Measurements from ENCODE around the gene DCAF4L1. TPM values are rescaled to one million over a fixed set of nuclear protein-coding genes. Genes with fewer than 3 reads are reported as not detected.

DCAF4L1 gene, protein sequence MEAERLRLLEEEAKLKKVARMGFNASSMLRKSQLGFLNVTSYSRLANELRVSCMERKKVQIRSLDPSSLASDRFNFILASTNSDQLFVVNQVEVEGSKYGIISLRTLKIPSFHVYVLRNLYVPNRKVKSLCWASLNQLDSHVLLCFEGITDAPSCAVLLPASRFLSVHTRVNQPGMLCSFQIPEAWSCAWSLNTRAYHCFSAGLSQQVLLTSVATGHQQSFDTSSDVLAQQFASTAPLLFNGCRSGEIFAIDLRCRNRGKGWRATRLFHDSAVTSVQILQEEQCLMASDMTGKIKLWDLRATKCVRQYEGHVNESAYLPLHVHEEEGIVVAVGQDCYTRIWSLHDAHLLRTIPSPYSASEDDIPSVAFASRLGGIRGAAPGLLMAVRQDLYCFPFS
- 0.21 TPM for total RNA-seq (2013)
- polyA plus RNA-seq = under 1 TPM in 1 of 3 donors, not detected in 2; 0.32 TPM
- under 0.01 and 0.14 TPM in 2 replicates for polyA minus RNA-seq
- total RNA-seq = 0 to 7.8 (median 2.3) reads per million in 11 experiments

GRCh38 chr4:41981456-41981855, at the start of gene DCAF4L1:
Gene DCAF4L1 (plus strand): TSS chr4:41981756. CDS start chr4:41981793, 37 bp downstream.
- no peak within 1 kb of the TSS for H3K4me3 Mint-ChIP-seq
- no peaks in the 10 kb centered on the region for H3K36me3 Mint-ChIP-seq
- DNase-seq = no peak
- H3K36me3 ChIP-seq (replicated peaks in 1 of 2; ENCODE audit: control insufficient read depth in 1 of 2, insufficient read depth in 2 of 2, low read length in 2 of 2) = no peaks in the 10 kb centered on the region
- peaks cover 11 to 13% of the 10 kb centered on the region in 2 donors for H3K4me1 ChIP-seq (ENCODE audit: control insufficient read depth in 1 of 2, insufficient read depth in 2 of 2, low read length in 2 of 2)
- no peak within 1 kb of the TSS for H3K27ac ChIP-seq (ENCODE audit: low read depth in 1 of 2, low read length in 2 of 2)
- H3K27me3 ChIP-seq (ENCODE audit: control insufficient read depth in 2 of 2, insufficient read depth in 2 of 2, low read length in 2 of 2) = no peaks in the 10 kb centered on the region
- TF ChIP-seq, protein P1, sequence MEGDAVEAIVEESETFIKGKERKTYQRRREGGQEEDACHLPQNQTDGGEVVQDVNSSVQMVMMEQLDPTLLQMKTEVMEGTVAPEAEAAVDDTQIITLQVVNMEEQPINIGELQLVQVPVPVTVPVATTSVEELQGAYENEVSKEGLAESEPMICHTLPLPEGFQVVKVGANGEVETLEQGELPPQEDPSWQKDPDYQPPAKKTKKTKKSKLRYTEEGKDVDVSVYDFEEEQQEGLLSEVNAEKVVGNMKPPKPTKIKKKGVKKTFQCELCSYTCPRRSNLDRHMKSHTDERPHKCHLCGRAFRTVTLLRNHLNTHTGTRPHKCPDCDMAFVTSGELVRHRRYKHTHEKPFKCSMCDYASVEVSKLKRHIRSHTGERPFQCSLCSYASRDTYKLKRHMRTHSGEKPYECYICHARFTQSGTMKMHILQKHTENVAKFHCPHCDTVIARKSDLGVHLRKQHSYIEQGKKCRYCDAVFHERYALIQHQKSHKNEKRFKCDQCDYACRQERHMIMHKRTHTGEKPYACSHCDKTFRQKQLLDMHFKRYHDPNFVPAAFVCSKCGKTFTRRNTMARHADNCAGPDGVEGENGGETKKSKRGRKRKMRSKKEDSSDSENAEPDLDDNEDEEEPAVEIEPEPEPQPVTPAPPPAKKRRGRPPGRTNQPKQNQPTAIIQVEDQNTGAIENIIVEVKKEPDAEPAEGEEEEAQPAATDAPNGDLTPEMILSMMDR (IDR thresholded peaks at IDR 0.05) = no peak
- H3K9me3 ChIP-seq (replicated peaks in 1 of 2; ENCODE audit: control insufficient read depth in 1 of 2, insufficient read depth in 1 of 2, low read length in 2 of 2) = peaks cover 4 to 7% of the 10 kb centered on the region in 2 donors
- peak within 1 kb of the TSS in 1 of 7 donors; percentile 21 for H3K27ac Mint-ChIP-seq
- H3K4me3 ChIP-seq (replicated peaks in 1 of 3; ENCODE audit: low read depth in 2 of 3, low read length in 3 of 3) = no peak within 1 kb of the TSS
- H2AFZ ChIP-seq (ENCODE audit: insufficient read depth, low read depth, low read length, poor library complexity, severe bottlenecking) = no peak within 1 kb of the TSS
- 75% methylated on average over 5 of the region's 12 CpGs for WGBS (ENCODE audit: insufficient coverage)
- no peaks in the 10 kb centered on the region for H3K79me2 ChIP-seq (ENCODE audit: insufficient read depth, low read length)
- no peak within 1 kb of the TSS for H3K9ac ChIP-seq (ENCODE audit: insufficient read depth, low read length, poor library complexity, severe bottlenecking)
- peaks cover 0 to 1% (median 0%) of the 10 kb centered on the region in 3 donors for H3K27me3 Mint-ChIP-seq (ENCODE audit: low read depth in 3 of 3)
- H3K4me2 ChIP-seq (replicated peaks; ENCODE audit: extremely low read depth, low read length, poor library complexity, severe bottlenecking) = no peak within 1 kb of the TSS
- peaks cover 0 to 13% (median 2%) of the 10 kb centered on the region in 7 donors for H3K9me3 Mint-ChIP-seq
- H3K4me1 Mint-ChIP-seq = peaks cover 15% of the 10 kb centered on the region
- no peaks in the 10 kb centered on the region for H4K20me1 ChIP-seq (ENCODE audit: insufficient read depth, low read length)
- intact Hi-C loops (cut with micrococcal nuclease) = no loop called here

DNA sequence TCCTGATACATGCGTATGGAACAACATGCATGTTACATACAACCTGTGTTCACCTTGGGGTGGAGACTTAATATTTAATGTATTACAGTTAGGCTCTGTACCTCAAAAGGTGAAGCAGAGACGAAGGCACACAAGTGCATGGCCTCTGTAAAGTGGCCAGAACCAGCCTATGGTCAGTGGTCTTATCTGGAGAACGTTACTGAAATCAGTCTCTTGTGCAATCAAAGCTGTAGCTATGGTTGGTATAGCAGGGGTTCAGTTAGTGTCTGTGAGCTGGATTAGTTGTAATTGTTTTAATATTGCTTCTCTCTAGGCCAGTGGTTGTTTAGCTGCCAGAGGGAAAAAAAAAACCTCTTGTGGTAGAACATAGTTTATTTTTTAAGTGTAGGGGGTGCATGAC, 48.6 kb upstream of the DCAF4L1 start:
- no peak overlapping the region for H3K27ac ChIP-seq (ENCODE audit: low read depth in 1 of 2, low read length in 2 of 2)
- H3K27me3 Mint-ChIP-seq (ENCODE audit: low read depth in 3 of 3) = peaks cover 0 to 4% (median 2%) of the 10 kb centered on the region in 3 donors
- H2AFZ ChIP-seq (ENCODE audit: insufficient read depth, low read depth, low read length, poor library complexity, severe bottlenecking) = no peak overlapping the region
- TF ChIP-seq, protein P1 (IDR thresholded peaks at IDR 0.05) = no peak
- H3K79me2 ChIP-seq (ENCODE audit: insufficient read depth, low read length) = peaks cover 37% of the 10 kb centered on the region
- no peak overlapping the region for H3K27ac Mint-ChIP-seq
- H4K20me1 ChIP-seq (ENCODE audit: insufficient read depth, low read length) = peaks cover 12% of the 10 kb centered on the region
- H3K4me1 Mint-ChIP-seq = peaks cover 51% of the 10 kb centered on the region
- peaks cover 0 to 8% (median 4%) of the 10 kb centered on the region in 7 donors for H3K9me3 Mint-ChIP-seq
- H3K36me3 Mint-ChIP-seq = peaks cover 34 to 37% of the 10 kb centered on the region in 2 donors
- no peak overlapping the region for H3K4me2 ChIP-seq (replicated peaks; ENCODE audit: extremely low read depth, low read length, poor library complexity, severe bottlenecking)
- no peak for DNase-seq
- no peak overlapping the region for H3K9ac ChIP-seq (ENCODE audit: insufficient read depth, low read length, poor library complexity, severe bottlenecking)
- H3K27me3 ChIP-seq (ENCODE audit: control insufficient read depth in 2 of 2, insufficient read depth in 2 of 2, low read length in 2 of 2) = no peaks in the 10 kb centered on the region
- intact Hi-C loops (cut with micrococcal nuclease) = loop anchor here (10.0 kb wide), 2 partner anchors 62 to 722 kb away; partner anchors contain the start of genes ATP8A1 (in 1 of the 2) and SLC30A9 (in 1 of the 2)
- H3K4me3 Mint-ChIP-seq = no peak overlapping the region
- H3K4me1 ChIP-seq (ENCODE audit: control insufficient read depth in 1 of 2, insufficient read depth in 2 of 2, low read length in 2 of 2) = peaks cover 26 to 40% of the 10 kb centered on the region in 2 donors
- no peaks in the 10 kb centered on the region for H3K9me3 ChIP-seq (replicated peaks in 1 of 2; ENCODE audit: control insufficient read depth in 1 of 2, insufficient read depth in 1 of 2, low read length in 2 of 2)
- H3K4me3 ChIP-seq (replicated peaks in 1 of 3; ENCODE audit: low read depth in 2 of 3, low read length in 3 of 3) = no peak overlapping the region
- peaks cover 2 to 9% of the 10 kb centered on the region in 2 donors for H3K36me3 ChIP-seq (replicated peaks in 1 of 2; ENCODE audit: control insufficient read depth in 1 of 2, insufficient read depth in 2 of 2, low read length in 2 of 2)
- 75% methylated on average over 3 of the region's 3 CpGs for WGBS (ENCODE audit: insufficient coverage)
